Neutrophil (primary cell): ENCODE measurements around the gene CFI.

Experiments
- H3K27ac ChIP-seq: fragments of 200-600 bp; sonication (generic); 2 replicates; pipeline ENCODE4 v1.5.1; 2016; ENCODE audit warnings: mild to moderate bottlenecking, moderate library complexity
- H3K27me3 ChIP-seq: fragments of 200-600 bp; sonication (generic); 2 replicates; pipeline ENCODE4 v1.6.0; 2016; ENCODE audit warnings: mild to moderate bottlenecking
- H3K36me3 ChIP-seq: fragments of 200-600 bp; sonication (generic); 2 replicates; pipeline ENCODE4 v1.5.1; 2017
- H3K4me1 ChIP-seq, 2 experiments: fragments of 200-600 bp in 1 of 2; sonication (generic) in 1 of 2; 1 replicate in 1 of 2; 2 replicates in 1 of 2; pipeline versions ENCODE4 v1.5.1 to v1.6.1; 2013 to 2016; ENCODE audit warnings: low read depth in 1 of 2, low read length in 1 of 2, mild to moderate bottlenecking in 1 of 2, moderate library complexity in 1 of 2; ENCODE audit not compliant: control insufficient read depth in 1 of 2, insufficient read depth in 1 of 2
- H3K4me3 ChIP-seq, 2 experiments: fragments of 200-600 bp in 1 of 2; sonication (generic) in 1 of 2; 1 replicate in 1 of 2; 2 replicates in 1 of 2; pipeline ENCODE4 v1.5.1; 2013 to 2016; ENCODE audit warnings: low read depth in 1 of 2, low read length in 1 of 2, mild to moderate bottlenecking in 1 of 2, moderate library complexity in 1 of 2
- H3K9me3 ChIP-seq: fragments of 200-600 bp; sonication (generic); 2 replicates; pipeline ENCODE4 v1.5.1; 2016
- TF ChIP-seq, protein P1 (sequence below): fragments of 200-600 bp; sonication (generic); IDR thresholded peaks from 2 replicates; pipeline ENCODE4 v1.5.1; 2016; ENCODE audit warnings: antibody characterized with exemption

The CFI gene

DNA sequence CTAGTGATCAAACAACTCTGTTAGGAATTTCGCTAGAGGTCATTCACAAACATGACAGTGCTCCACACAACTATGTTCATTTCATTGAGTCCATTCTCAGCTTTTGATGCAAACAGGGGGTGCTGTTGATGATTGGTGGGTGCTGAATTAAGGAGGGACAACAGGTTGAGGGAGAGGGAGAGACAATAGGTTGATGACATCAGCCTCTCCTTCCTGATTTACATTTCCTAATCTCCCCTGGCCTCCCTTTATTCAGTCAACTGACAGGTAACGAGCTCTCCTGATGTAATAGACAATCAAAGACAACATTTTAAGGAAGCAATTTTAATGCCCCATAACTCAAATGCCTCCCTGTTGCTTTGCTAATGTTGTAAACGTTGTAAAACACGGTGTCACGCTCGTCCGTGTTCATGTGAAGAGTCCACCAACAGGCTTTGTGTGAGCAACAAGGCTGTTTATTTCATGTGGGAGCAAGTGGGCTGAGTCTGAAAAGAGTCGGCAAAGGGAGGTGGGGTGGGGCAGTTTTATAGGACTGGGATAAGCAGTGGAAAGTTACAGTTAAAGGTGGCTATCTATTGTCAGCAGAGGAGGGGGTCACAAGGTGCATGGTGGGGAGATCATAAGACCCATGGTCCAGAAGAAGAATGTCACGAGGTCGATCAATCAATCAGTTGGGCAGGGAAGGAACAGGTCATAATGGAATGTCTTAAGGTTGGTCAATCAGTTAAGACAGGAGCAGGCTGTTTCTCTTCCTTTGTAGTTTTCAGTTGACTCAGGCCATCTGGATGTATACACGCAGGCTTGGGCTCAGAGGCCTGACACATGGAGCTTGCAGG lies 9.0 kb upstream of the CFI start:
- Histone ChIP-seq H3K36me3 (no peaks in the 10 kb centered on the region), H3K27me3 (no peaks in the 10 kb centered on the region), H3K4me1 (peaks cover 17 to 19% of the 10 kb centered on the region in 2 experiments), H3K4me3 (no peak overlapping the region), H3K27ac (no peak overlapping the region), H3K9me3 (no peaks in the 10 kb centered on the region)
- TF ChIP-seq, protein P1, sequence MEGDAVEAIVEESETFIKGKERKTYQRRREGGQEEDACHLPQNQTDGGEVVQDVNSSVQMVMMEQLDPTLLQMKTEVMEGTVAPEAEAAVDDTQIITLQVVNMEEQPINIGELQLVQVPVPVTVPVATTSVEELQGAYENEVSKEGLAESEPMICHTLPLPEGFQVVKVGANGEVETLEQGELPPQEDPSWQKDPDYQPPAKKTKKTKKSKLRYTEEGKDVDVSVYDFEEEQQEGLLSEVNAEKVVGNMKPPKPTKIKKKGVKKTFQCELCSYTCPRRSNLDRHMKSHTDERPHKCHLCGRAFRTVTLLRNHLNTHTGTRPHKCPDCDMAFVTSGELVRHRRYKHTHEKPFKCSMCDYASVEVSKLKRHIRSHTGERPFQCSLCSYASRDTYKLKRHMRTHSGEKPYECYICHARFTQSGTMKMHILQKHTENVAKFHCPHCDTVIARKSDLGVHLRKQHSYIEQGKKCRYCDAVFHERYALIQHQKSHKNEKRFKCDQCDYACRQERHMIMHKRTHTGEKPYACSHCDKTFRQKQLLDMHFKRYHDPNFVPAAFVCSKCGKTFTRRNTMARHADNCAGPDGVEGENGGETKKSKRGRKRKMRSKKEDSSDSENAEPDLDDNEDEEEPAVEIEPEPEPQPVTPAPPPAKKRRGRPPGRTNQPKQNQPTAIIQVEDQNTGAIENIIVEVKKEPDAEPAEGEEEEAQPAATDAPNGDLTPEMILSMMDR, result no peak

DNA sequence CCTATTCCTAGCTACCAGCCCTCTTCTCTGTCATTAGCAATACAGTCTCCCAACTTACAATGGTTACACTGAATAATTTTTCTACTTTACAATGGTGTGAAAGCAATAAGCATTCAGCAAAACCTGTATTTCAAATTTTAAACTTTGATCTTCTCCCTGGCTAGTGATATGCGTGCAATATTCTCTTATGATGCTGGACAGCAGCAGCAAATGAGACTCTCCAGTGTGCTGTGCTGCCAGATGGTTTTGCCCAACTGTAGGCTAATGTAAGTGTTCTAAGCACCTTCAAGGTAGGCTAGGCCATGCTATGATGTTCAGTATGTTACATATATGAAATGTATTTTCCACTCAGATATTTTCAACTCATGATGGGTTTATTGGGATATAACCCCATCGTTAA lies 7.9 kb upstream of the CFI start:
- no peak overlapping the region for H3K27ac ChIP-seq
- no peaks in the 10 kb centered on the region for H3K36me3 ChIP-seq
- peaks cover 13 to 14% of the 10 kb centered on the region in 2 experiments for H3K4me1 ChIP-seq
- no peaks in the 10 kb centered on the region for H3K9me3 ChIP-seq
- no peak overlapping the region for H3K4me3 ChIP-seq
- TF ChIP-seq, protein P1, result no peak
- no peaks in the 10 kb centered on the region for H3K27me3 ChIP-seq

DNA sequence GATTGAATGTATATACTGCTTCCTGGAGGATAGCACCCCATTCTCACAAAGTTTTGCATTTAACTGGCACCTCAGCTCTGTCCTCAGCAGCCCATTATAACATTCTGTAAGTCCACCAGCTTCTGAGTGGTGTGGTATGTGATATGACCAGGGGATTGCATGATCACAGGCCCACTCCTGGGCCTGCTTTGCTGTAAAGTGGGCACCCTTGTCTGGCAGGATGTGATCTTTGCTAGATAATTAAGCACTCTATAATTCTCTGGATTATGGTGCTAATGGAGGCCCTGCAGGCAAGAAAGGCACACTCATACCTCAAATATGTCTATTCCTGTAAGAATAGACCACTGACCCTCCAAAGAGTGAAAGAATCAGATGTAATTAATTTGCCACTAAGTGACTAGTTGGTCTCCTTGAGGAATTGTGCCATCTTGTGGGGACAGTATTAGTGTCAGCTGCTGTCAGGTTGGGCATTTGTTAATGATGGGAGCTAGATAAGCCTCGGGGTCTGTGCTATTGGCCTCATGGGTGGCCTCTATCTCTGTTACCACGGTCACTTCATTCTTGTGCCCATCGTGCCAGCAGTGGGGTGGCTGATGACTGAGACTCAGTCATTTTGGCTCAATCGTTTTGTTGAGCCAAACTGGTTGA lies 2.2 kb upstream of the CFI start:
- H3K4me3 ChIP-seq, result no peak overlapping the region
- TF ChIP-seq, protein P1, result no peak
- H3K27ac ChIP-seq, result no peak overlapping the region
- H3K36me3 ChIP-seq, result no peaks in the 10 kb centered on the region
- no peaks in the 10 kb centered on the region for H3K9me3 ChIP-seq
- H3K4me1 ChIP-seq, result no peaks in the 10 kb centered on the region
- no peaks in the 10 kb centered on the region for H3K27me3 ChIP-seq

DNA sequence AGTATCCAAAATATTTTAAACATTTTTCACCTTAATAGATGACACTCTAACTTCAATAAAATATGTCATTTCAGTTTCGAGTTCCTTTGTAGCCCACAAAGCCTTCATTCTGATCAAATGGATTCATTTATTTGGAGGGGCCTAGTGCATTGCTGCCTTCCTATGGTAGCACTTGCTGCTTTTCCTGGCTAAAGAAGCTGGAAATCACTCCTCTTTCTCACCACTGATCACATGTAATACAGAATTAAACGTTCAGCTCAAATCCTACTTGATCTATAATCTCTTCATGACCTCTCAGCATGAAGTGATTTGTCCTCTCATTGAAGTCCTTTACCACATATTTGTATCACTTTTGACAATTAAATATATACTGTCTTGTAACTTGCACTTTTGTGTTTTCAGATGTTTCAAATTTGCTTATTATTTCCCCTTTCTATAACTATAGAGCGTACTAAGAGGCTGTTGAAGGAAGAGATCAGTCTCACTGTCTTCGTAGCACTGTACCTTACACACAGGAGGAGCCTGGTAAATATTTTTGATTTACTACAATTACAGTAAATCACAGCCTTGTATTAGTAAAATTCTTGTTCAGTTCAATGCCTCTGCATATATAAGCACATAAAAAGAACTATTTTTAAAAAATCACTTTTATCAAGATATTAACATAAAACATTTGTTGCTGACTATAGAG lies 555 bp downstream of the CFI start:
- no peaks in the 10 kb centered on the region for H3K9me3 ChIP-seq
- TF ChIP-seq, protein P1, result no peak
- H3K27me3 ChIP-seq, result no peaks in the 10 kb centered on the region
- no peak overlapping the region for H3K4me3 ChIP-seq
- no peak overlapping the region for H3K27ac ChIP-seq
- H3K4me1 ChIP-seq, result no peaks in the 10 kb centered on the region
- no peaks in the 10 kb centered on the region for H3K36me3 ChIP-seq

DNA sequence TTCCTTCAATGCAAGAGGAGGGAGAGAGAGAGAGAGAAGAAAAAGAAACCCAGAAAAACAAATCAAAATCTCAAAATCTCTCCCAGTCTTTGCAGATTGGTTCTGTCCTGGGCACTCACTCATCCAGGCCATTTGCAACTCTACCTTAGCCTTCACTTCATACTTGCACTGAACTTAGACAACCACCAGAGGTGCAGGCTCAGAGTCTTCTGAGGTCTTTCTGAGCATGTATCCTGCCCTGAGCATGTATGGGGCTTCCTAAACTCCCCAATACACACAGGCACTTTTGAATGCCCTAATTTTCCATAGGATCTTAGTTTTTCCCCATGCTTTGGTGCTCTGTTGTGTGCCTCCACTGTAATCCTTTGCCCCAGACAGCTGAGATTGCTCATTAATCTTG lies 2.9 kb downstream of the CFI start:
- Histone ChIP-seq H3K9me3 (no peaks in the 10 kb centered on the region), H3K36me3 (no peaks in the 10 kb centered on the region), H3K27ac (no peak overlapping the region), H3K4me3 (no peak overlapping the region), H3K27me3 (no peaks in the 10 kb centered on the region), H3K4me1 (no peaks in the 10 kb centered on the region)
- TF ChIP-seq, protein P1, result no peak
